Heart left ventricle (tissue), 16 donors: ENCODE results near the gene TMEM178B. TPM values are rescaled to one million over a fixed set of nuclear protein-coding genes. Genes with fewer than 3 reads are reported as not detected.
A peak's percentile ranks its signal among the peaks of the same experiment; 100 is the strongest.

ENCODE experiments used
- ATAC-seq, 4 donors: fragments of 200-7000 bp; cut with Tn5 transposase; one replicate each; pipeline ENCODE4 v1.9.1; 2020 to 2022; ENCODE audit warnings: moderate library complexity in 4 of 4, mild to moderate bottlenecking in 3 of 4, moderate number of reproducible peaks in 1 of 4
- DNase-seq, 5 donors: peaks; one replicate each; pipeline ENCODE4 v3.0.0-alpha.2; 2020
- H3K27ac ChIP-seq, 12 donors: fragments of 200-600 bp; sonication (generic) in 4 of 12; one replicate each; pipeline versions ENCODE4 v1.5.0 to v1.8.0; 2016 to 2022; ENCODE audit warnings: mild to moderate bottlenecking in 2 of 12
- H3K27me3 ChIP-seq, 9 donors: fragments of 200-600 bp; sonication (generic) in 2 of 9; one replicate each; pipeline versions ENCODE4 v1.5.1 to v1.8.0; 2016 to 2022; ENCODE audit warnings: mild to moderate bottlenecking in 3 of 9
- H3K36me3 ChIP-seq, 9 donors: fragments of 200-600 bp; sonication (generic) in 2 of 9; one replicate each; pipeline versions ENCODE4 v1.5.0 to v1.8.0; 2018 to 2022; ENCODE audit warnings: mild to moderate bottlenecking in 2 of 9
- H3K4me1 ChIP-seq, 12 donors: fragments of 200-600 bp; sonication (generic) in 4 of 12; one replicate each; pipeline versions ENCODE4 v1.5.0 to v1.8.0; 2016 to 2022; ENCODE audit warnings: mild to moderate bottlenecking in 3 of 12
- H3K4me3 ChIP-seq, 12 donors: fragments of 200-600 bp; sonication (generic) in 4 of 12; one replicate each; pipeline versions ENCODE4 v1.5.0 to v1.8.0; 2017 to 2022; ENCODE audit warnings: mild to moderate bottlenecking in 9 of 12, moderate library complexity in 4 of 12
- H3K9me3 ChIP-seq, 12 donors: fragments of 200-600 bp; sonication (generic) in 4 of 12; one replicate each; pipeline versions ENCODE4 v1.5.0 to v1.8.0; 2016 to 2022; ENCODE audit warnings: mild to moderate bottlenecking in 1 of 12
- POLR2A ChIP-seq, 2 donors: fragments of 450-650 bp; IDR thresholded peaks; one replicate each; pipeline ENCODE4 v1.6.1; 2017; ENCODE audit warnings: antibody characterized with exemption in 2 of 2, mild to moderate bottlenecking in 2 of 2, moderate library complexity in 2 of 2
- WGBS, 4 donors: extraction: QIAGEN DNeasy Blood & Tissue Kit in 2 of 4; methylation state at CpG; one replicate each; pipeline versions ENCODE4 v1.1.5 to v1.1.7; 2013 to 2018; 5-methylcytosine and 5-hydroxymethylcytosine counted together
- intact Hi-C, 10 donors: fragments of 100-400 bp; cut with DNase I; formaldehyde crosslinking; loops; one replicate each; pipeline versions ENCODE4 v1.11.1 to v1.14.2; 2022
- polyA plus RNA-seq, 2 donors: library from polyadenylated mRNA; stranded (reverse); fragments of 200-250 nt; gene quantifications; one replicate each; pipeline ENCODE4 v1.2.3, GENCODE V29; 2013
- total RNA-seq, 9 donors: library from RNA; depleted of rRNA in 2 of 9; stranded (reverse); fragments of >200 nt in 2 of 9; fragmentation: NEBNext Ultra II Directional in 3 of 9; extraction: Animal tissue kit (Norgen Biotek cat#: 25700) in 3 of 9; gene quantifications; one replicate each; pipeline versions ENCODE4 v1.1.0 to v1.2.4, GENCODE V29; 2016 to 2023
- TF ChIP-seq, protein P1 (sequence below), 12 donors: fragments of 200-600 bp; sonication (generic) in 4 of 12; IDR thresholded peaks; one replicate each; pipeline versions ENCODE4 v1.5.0 to v1.8.0; 2018 to 2022; ENCODE audit warnings: antibody characterized with exemption in 12 of 12, mild to moderate bottlenecking in 5 of 12
- donor health status: ischemic (EF 13 %, LVEDD 7.1; RV severe dilation, severe dysfunction).
- donor health status: healthy with polysubstance abuse.
- donor health status: DM: no; HTN: yes; CAD: no.
- donor health status: DM: no; HTN: no; CAD: no.
- donor health status: ischemic (EF 25% LVEDD 6.9; RV normal size, moderate dysfunction).
- donor health status: ischemic (EF 25% LVEDD 5.7; RV mildly dilated, moderate dysfunction).
- donor health status: healthy.
- donor health status: DM: yes; HTN: yes; CAD: no.
- donor health status: ischemic (EF 35%, LVEDD 5.7; RV mildly dilated, moderate dysfunction).
- donor health status: nonischemic (EF 11% LVEDD 7.7; RV severe dilation, severe dysfunction).
- donor health status: DM: yes; HTN: yes; CAD: no.
- donor health status: PGD.
- donor health status: ischemic (EF 29% LVEDD 5.4; RV normal size, mild dysfunction).
- donor health status: nonischemic (EF 23%, LVEDD 6.1; RV moderate dilation, normal function).

Gene TMEM178B
- total and polyA plus RNA-seq, 11 donors: 1.2 to 58.5 (median 19.0) TPM

DNA sequence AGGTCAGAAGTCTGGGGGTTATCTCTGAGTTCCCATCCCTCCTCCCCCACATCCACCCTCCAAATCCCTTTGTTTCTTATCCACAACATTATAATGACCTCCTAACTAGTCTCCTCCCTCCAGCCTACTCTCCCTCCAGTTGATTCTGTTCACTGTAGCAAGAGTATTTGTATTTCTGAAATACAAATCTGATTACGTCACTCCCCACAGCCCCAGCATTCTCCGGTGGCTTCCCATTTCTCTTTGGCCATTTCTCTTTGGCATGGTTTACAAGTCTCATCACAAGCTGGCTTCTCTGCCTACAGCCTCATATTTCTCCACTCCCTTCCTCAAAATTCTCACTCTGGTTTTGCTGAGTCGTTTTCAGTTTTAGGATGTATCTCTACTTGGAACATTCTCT, 34.5 kb upstream of the TMEM178B start:
- intact Hi-C loops: no loop called here
- Histone ChIP-seq H3K36me3 (no peaks in the 10 kb centered on the region), H3K27me3 (no peaks in the 10 kb centered on the region), H3K9me3 (no peaks in the 10 kb centered on the region), H3K4me1 (no peaks in the 10 kb centered on the region), H3K4me3 (no peak overlapping the region), H3K27ac (no peak overlapping the region)
- ATAC-seq (no peak), DNase-seq (no peak)
- TF ChIP-seq POLR2A (IDR thresholded peaks at IDR 0.05): no peak
- TF ChIP-seq, protein P1, sequence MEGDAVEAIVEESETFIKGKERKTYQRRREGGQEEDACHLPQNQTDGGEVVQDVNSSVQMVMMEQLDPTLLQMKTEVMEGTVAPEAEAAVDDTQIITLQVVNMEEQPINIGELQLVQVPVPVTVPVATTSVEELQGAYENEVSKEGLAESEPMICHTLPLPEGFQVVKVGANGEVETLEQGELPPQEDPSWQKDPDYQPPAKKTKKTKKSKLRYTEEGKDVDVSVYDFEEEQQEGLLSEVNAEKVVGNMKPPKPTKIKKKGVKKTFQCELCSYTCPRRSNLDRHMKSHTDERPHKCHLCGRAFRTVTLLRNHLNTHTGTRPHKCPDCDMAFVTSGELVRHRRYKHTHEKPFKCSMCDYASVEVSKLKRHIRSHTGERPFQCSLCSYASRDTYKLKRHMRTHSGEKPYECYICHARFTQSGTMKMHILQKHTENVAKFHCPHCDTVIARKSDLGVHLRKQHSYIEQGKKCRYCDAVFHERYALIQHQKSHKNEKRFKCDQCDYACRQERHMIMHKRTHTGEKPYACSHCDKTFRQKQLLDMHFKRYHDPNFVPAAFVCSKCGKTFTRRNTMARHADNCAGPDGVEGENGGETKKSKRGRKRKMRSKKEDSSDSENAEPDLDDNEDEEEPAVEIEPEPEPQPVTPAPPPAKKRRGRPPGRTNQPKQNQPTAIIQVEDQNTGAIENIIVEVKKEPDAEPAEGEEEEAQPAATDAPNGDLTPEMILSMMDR (IDR thresholded peaks at IDR 0.05): no peak
- 60 to 74% (median 65%) methylated on average over 3 of the region's 3 CpGs for WGBS, 4 donors

DNA sequence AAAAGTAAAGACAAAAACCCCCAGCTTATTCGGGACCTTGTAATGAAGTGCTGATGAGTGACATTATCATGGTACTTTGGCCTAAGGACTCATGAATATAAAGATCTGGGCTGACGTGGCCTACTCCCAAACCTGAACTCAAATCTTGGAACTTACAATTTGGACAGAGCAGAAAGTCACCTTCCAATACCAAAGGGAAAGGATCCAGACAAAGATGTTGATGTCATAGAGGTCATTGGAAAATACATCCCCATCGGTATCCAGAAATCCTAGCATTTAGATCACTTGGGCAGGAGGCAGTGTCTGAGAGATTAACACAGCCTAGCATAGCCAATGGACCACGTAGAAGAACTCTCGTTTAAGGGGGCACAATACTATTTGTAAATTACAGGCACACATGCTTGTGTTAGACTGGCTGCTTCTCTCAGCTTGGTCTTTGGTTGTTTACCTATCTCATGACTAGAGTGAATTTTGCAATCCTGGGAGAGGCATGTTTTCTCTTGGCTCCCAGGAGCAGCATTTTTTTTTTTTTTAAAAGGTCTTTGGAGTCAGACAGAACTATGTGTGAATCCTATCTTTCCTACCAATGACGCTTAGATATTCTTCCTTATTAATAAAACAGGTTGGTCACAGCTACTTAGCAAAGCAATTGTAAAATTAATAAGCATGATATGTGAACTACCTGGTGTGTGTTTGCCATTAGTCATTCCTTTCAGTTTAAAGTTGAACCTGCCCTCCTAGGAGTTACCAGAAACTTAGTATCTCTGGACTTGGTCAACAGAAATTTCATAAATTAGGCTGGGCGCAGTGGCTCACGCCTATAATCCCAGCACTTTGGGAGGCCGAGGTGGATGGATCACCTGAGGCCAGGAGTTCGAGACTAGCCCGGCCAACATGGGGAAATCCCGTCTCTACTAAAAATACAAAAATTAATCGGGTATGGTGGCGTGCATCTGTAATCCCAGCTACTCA, 31.4 kb upstream of the TMEM178B start:
- intact Hi-C loops: no loop called here

DNA sequence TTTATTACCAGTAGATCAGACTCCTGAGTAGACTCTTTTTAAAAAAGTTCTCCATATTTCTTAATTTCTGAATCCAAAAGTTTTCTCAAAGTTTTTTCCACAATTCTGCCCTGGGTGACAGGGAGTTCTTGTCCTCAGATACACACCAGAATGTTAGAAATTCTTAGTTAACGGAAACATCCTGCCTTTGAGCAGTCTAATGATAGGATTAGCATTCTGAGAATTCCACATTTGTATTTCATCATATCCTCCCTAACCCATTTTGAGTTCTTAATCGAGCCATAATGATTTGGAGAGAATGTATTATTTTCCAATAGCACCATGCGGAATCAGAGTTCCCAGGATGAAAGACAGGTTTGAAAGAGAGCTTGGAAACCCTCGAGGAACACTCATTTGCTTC, 30.2 kb upstream of the TMEM178B start:
- Histone ChIP-seq H3K27ac (peak overlapping the region in 1 of 12 donors; percentile 15), H3K4me3 (no peak overlapping the region), H3K9me3 (no peaks in the 10 kb centered on the region), H3K27me3 (no peaks in the 10 kb centered on the region), H3K36me3 (no peaks in the 10 kb centered on the region), H3K4me1 (peaks cover 0 to 8% (median 0%) of the 10 kb centered on the region in 12 donors)
- TF ChIP-seq, protein P1 (IDR thresholded peaks at IDR 0.05): no peak
- no peak for TF ChIP-seq POLR2A (IDR thresholded peaks at IDR 0.05)
- intact Hi-C loops: no loop called here
- WGBS, 4 donors: 56 to 68% (median 61%) methylated on average over 4 of the region's 4 CpGs
- ATAC-seq: no peak
- DNase-seq: no peak

More for the DNA sequence above, 31.4 kb upstream of the TMEM178B start:
- 83 to 89% (median 85%) methylated on average over 14 of the region's 14 CpGs for WGBS, 4 donors
- Histone ChIP-seq H3K4me3 (no peak overlapping the region), H3K27me3 (no peaks in the 10 kb centered on the region), H3K27ac (no peak overlapping the region), H3K36me3 (no peaks in the 10 kb centered on the region), H3K4me1 (peaks cover 0 to 8% (median 0%) of the 10 kb centered on the region in 12 donors), H3K9me3 (no peaks in the 10 kb centered on the region)
- no peak for DNase-seq
- ATAC-seq: no peak
- no peak for TF ChIP-seq POLR2A (IDR thresholded peaks at IDR 0.05)
- TF ChIP-seq, protein P1 (IDR thresholded peaks at IDR 0.05): no peak

DNA sequence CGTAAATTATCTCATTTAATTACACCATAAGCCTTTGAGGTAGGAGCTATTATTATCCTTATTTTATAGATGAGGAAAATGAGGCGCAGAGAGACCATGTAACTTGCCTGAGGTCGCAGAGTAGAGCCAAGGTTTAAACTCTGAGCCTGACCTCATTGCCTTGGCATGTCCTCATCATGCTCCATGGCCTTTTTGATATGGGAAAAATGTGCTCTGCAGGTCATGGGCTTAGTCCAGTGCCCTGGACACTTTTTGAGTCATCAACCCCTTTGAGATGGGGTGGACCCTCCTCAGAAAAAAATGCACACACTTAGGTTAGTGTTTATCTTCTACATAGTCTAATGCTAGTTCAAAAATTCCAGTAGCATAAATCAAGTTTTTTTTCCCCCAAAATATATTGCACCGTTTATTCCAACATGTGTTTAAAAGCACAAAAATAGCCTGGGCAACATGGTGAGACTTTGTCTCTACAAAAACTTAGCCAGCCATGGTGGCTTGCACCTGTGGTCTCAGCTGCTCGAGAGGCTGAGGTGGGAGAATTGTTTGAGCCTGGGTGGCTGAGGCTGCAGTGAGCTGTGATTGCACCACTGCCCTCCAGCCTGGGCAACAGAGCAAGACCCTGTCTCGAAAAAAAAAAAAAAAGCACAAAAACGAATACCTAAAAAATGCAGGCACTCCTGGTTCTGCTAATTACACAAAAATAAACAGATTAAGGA, 28.6 kb upstream of the TMEM178B start:
- no peak for DNase-seq
- no peaks in the 10 kb centered on the region for H3K9me3 ChIP-seq
- ATAC-seq: peak in 2 of 4 donors; percentile 76 to 78
- WGBS, 4 donors: 42 to 58% (median 50%) methylated on average over 7 of the region's 7 CpGs
- no peaks in the 10 kb centered on the region for H3K36me3 ChIP-seq
- peaks cover 0 to 8% (median 0%) of the 10 kb centered on the region in 12 donors for H3K4me1 ChIP-seq
- no peak for TF ChIP-seq POLR2A (IDR thresholded peaks at IDR 0.05)
- TF ChIP-seq, protein P1 (IDR thresholded peaks at IDR 0.05): no peak
- H3K27ac ChIP-seq: peak overlapping the region in 2 of 12 donors; percentile 2 to 32
- no peaks in the 10 kb centered on the region for H3K27me3 ChIP-seq
- intact Hi-C loops: no loop called here
- no peak overlapping the region for H3K4me3 ChIP-seq
